ENCODE data around the gene VSX1. TPM values are rescaled to one million over a fixed set of nuclear protein-coding genes. Genes with fewer than 3 reads are reported as not detected.

VSX1 gene
- total RNA-seq, 1 experiment from 2014 or later: not detected

DNA sequence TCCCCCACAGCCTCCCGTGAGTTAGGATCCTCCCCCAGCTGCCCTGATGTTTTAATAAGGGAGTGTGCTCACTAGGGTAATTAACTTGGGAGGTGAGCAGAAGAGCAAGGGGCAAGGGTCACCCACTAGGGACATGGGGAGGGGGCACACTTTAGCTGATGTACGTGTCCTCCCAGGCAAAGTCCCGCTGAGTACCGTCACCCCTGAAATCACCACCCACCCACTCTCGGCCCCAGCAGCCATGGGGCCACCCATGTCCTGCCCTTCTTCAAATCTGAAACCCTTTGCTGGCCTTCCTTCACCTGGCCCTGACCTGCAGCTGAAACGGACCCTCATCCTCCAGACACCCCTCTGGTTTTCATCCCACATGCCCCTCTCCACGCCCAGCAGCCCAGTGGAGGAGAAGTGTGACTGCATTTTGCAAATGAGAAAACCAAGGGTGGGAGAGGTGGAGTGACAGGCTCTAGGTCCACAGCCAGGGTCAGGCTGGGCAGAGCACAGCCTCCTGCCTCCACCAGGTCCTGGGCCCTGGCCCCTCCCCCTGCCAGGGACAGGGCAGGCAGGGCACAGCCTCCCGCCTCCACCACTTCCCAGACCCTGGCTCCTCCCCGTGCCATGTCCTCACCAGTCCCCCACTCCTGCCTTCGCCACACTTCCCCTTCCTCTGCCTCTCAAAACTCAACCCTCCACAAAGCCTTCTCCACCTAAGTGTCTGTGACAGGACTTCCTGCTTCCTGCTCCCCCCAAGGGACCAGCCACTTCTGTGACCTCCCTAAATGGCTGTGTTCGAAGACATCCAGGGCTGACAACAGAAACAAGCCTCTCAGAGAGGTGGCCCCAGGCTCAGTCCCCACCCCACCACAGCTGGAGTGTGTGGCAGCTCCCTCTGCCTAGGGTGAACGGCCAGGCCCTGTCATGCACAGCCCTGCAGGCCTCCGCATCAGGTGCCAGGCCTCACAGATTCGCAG lies 39.1 kb downstream of the VSX1 start:
- Mint-ChIP-seq H3K9me3 (ENCODE audit: unreplicated experiment) (no peaks in the 10 kb centered on the region), H3K27ac (ENCODE audit: low read depth, unreplicated experiment) (no peak overlapping the region), H3K27me3 (ENCODE audit: insufficient read depth, unreplicated experiment) (peaks cover 31% of the 10 kb centered on the region), H3K36me3 (ENCODE audit: insufficient read depth, unreplicated experiment) (peaks cover 7% of the 10 kb centered on the region), H3K4me1 (ENCODE audit: insufficient read depth, unreplicated experiment) (peaks cover 20% of the 10 kb centered on the region), H3K4me3 (ENCODE audit: unreplicated experiment) (no peak overlapping the region)
- intact Hi-C loops (cut with micrococcal nuclease): no loop called here
- POLR2A ChIA-PET: no interaction called here
- TF ChIP-seq, protein P1, sequence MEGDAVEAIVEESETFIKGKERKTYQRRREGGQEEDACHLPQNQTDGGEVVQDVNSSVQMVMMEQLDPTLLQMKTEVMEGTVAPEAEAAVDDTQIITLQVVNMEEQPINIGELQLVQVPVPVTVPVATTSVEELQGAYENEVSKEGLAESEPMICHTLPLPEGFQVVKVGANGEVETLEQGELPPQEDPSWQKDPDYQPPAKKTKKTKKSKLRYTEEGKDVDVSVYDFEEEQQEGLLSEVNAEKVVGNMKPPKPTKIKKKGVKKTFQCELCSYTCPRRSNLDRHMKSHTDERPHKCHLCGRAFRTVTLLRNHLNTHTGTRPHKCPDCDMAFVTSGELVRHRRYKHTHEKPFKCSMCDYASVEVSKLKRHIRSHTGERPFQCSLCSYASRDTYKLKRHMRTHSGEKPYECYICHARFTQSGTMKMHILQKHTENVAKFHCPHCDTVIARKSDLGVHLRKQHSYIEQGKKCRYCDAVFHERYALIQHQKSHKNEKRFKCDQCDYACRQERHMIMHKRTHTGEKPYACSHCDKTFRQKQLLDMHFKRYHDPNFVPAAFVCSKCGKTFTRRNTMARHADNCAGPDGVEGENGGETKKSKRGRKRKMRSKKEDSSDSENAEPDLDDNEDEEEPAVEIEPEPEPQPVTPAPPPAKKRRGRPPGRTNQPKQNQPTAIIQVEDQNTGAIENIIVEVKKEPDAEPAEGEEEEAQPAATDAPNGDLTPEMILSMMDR (IDR thresholded peaks at IDR 0.05; ENCODE audit: unreplicated experiment): no peak
- CTCF ChIA-PET: interaction anchor here (0.7 to 1.1 kb wide), 4 partner anchors 22 to 136 kb away, joined by 3 read pairs; no protein-coding TSS in a partner anchor
- BruUV-seq (replicated peaks): no TSS peak
- DNase-seq (ENCODE audit: unreplicated experiment): no peak

DNA sequence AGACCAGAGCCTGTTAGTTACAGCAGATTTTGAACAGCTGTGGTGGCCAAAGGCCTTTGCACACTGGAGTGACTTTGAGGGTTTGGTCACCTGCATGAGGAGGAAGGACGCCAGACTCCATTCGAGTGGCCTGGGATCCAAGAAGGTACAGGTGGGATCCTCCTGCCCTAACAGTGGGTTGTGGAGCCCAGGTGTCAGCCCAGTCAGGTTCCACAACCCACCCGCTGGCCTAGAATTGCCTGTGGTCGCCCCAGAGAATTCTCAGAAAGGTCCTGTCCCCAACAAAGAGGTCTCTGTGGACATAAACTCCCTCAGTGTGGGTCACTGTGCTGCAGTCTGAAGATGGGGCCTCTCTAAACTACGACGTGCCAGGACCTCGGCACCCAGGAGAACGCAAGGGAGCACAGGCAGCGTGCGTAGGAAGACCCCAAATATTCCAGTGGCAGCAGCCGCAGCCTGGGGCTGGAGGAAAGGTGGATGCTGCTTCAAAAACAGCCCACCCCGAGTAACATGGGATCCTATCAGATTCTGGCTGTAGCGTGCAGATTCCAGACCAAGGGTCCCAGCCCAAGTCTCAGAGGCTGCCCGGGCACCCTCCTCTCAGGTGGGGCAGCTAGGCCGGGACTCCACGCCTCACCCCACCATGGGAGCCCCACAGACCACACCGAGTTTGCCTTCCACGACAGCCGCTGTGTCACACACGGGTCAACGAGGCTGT lies 40.0 kb downstream of the VSX1 start:
- H3K4me1 Mint-ChIP-seq (ENCODE audit: insufficient read depth, unreplicated experiment): peaks cover 20% of the 10 kb centered on the region
- TF ChIP-seq, protein P1 (IDR thresholded peaks at IDR 0.05; ENCODE audit: unreplicated experiment): no peak
- H3K36me3 Mint-ChIP-seq (ENCODE audit: insufficient read depth, unreplicated experiment): peaks cover 7% of the 10 kb centered on the region
- intact Hi-C loops (cut with micrococcal nuclease): no loop called here
- H3K4me3 Mint-ChIP-seq (ENCODE audit: unreplicated experiment): no peak overlapping the region
- BruUV-seq (replicated peaks): no TSS peak
- ChIA-PET POLR2A (interaction anchor here (1.1 kb wide), 1 partner anchor 13 kb away, joined by 3 read pairs; no protein-coding TSS in a partner anchor), CTCF (interaction anchor here (1.0 kb wide), 1 partner anchor 10 kb away, joined by 3 read pairs; no protein-coding TSS in a partner anchor)
- H3K27me3 Mint-ChIP-seq (ENCODE audit: insufficient read depth, unreplicated experiment): peaks cover 22% of the 10 kb centered on the region
- no peak for DNase-seq (ENCODE audit: unreplicated experiment)
- H3K27ac Mint-ChIP-seq (ENCODE audit: low read depth, unreplicated experiment): no peak overlapping the region
- H3K9me3 Mint-ChIP-seq (ENCODE audit: unreplicated experiment): no peaks in the 10 kb centered on the region

DNA sequence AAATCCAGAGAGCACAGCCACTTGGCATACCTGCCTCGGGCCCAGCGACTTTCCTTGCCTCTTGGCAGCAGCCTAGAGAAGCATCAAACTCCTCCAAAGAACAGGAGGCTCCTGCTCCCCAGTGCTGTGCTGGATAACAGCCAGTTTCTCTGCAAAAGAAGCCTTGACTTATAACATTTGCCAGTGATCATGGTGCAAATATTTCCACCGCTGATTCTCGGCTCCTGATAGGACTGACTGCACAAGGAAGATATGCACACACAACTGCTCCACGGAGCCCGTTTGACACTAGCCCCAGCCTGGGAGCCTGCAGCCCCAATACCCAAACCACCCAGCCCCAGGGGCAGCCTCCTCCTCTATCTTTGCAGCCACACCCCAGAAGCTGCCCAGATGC lies 41.5 kb downstream of the VSX1 start:
- intact Hi-C loops (cut with micrococcal nuclease): no loop called here
- Mint-ChIP-seq H3K4me3 (ENCODE audit: unreplicated experiment) (peak overlapping the region; percentile 25), H3K9me3 (ENCODE audit: unreplicated experiment) (no peaks in the 10 kb centered on the region), H3K27ac (ENCODE audit: low read depth, unreplicated experiment) (peak overlapping the region; percentile 81), H3K27me3 (ENCODE audit: insufficient read depth, unreplicated experiment) (peaks cover 11% of the 10 kb centered on the region), H3K4me1 (ENCODE audit: insufficient read depth, unreplicated experiment) (peaks cover 20% of the 10 kb centered on the region), H3K36me3 (ENCODE audit: insufficient read depth, unreplicated experiment) (peaks cover 7% of the 10 kb centered on the region)
- TF ChIP-seq, protein P1 (IDR thresholded peaks at IDR 0.05; ENCODE audit: unreplicated experiment): no peak
- ChIA-PET POLR2A (interaction anchor here (0.7 to 2.3 kb wide), 9 partner anchors 9 to 47 kb away, joined by 3 to 14 read pairs (median 4); partner anchors contain the start of gene APMAP), CTCF (interaction anchor here (0.9 to 2.7 kb wide), 3 partner anchors 25 to 136 kb away, joined by 3 to 22 read pairs (median 6); no protein-coding TSS in a partner anchor)
- BruUV-seq (replicated peaks): no TSS peak
- DNase-seq (ENCODE audit: unreplicated experiment): peak; percentile 33
